DOHH2 (cell line): ENCODE results near the gene GPR15LG.

Source experiments
- H3F3A ChIP-seq: fragments of 200-600 bp; sonication (generic), shearing (Covaris generic); 2 replicates; pipeline ENCODE4 v1.6.0; 2016; ENCODE audit warnings: antibody characterized with exemption, mild to moderate bottlenecking; ENCODE audit not compliant: control insufficient read depth, insufficient read depth
- H3K27ac ChIP-seq: fragments of 200-600 bp; sonication (generic); 2 replicates; pipeline ENCODE4 v1.5.1; 2014; ENCODE audit warnings: low read depth, mild to moderate bottlenecking, low read length, moderate library complexity
- H3K27me3 ChIP-seq: fragments of 200-600 bp; sonication (generic); 2 replicates; pipeline ENCODE4 v1.6.1; 2014; ENCODE audit warnings: mild to moderate bottlenecking, low read length, mixed read lengths; ENCODE audit not compliant: control insufficient read depth
- H3K36me3 ChIP-seq: fragments of 200-600 bp; sonication (generic); 2 replicates; pipeline ENCODE4 v1.6.1; 2014; ENCODE audit warnings: mild to moderate bottlenecking, low read length, moderate library complexity, mixed read lengths; ENCODE audit not compliant: control insufficient read depth
- H3K4me1 ChIP-seq: fragments of 200-600 bp; sonication (generic); 2 replicates; pipeline ENCODE4 v1.6.1; 2014; ENCODE audit warnings: mild to moderate bottlenecking, low read length, mixed read lengths; ENCODE audit not compliant: control insufficient read depth
- H3K4me2 ChIP-seq: fragments of 200-600 bp; sonication (generic); 2 replicates; pipeline ENCODE4 v1.6.0; 2014; ENCODE audit warnings: mild to moderate bottlenecking, low read length, moderate library complexity
- H3K4me3 ChIP-seq: fragments of 200-600 bp; sonication (generic); 2 replicates; pipeline ENCODE4 v1.5.1; 2014; ENCODE audit warnings: mild to moderate bottlenecking, low read length, mixed read lengths
- H3K79me2 ChIP-seq: fragments of 200-600 bp; sonication (generic); 2 replicates; pipeline ENCODE4 v1.6.1; 2014; ENCODE audit warnings: mild to moderate bottlenecking, low read length, mixed read lengths; ENCODE audit not compliant: control insufficient read depth
- H3K9me2 ChIP-seq: fragments of 200-600 bp; sonication (generic); replicated peaks from 2 replicates; pipeline ENCODE4 v1.6.1; 2014; ENCODE audit warnings: mild to moderate bottlenecking, low read length, mixed read lengths; ENCODE audit not compliant: control insufficient read depth
- H3K9me3 ChIP-seq: fragments of 200-600 bp; sonication (generic); 2 replicates; pipeline ENCODE4 v1.6.1; 2014; ENCODE audit warnings: antibody characterized with exemption, low read length, mixed read lengths; ENCODE audit not compliant: control insufficient read depth, insufficient read depth
- H4K20me1 ChIP-seq: fragments of 200-600 bp; sonication (generic); 2 replicates; pipeline ENCODE4 v1.6.0; 2014; ENCODE audit warnings: low read depth, mild to moderate bottlenecking, antibody characterized with exemption, low read length, moderate library complexity; ENCODE audit not compliant: control insufficient read depth, insufficient read depth
- CTCF ChIP-seq: fragments of 200-600 bp; sonication (generic); IDR thresholded peaks from one replicate; pipeline ENCODE4 v1.5.1; 2014; ENCODE audit warnings: antibody characterized with exemption, mild to moderate bottlenecking, low read depth, low read length; ENCODE audit not compliant: poor library complexity, severe bottlenecking
- EZH2phosphoT487 ChIP-seq: fragments of 200-600 bp; sonication (generic); IDR thresholded peaks from 2 replicates; pipeline ENCODE4 v1.6.1; 2017; ENCODE audit warnings: borderline replicate concordance, mild to moderate bottlenecking, antibody characterized with exemption, low read length, moderate library complexity, mixed read lengths

The GPR15LG gene

GRCh38 chr10:84204610-84205009 lies 31.0 kb downstream of the GPR15LG start:
- no peak overlapping the region for H3K27ac ChIP-seq
- H4K20me1 ChIP-seq = no peaks in the 10 kb centered on the region
- peaks cover 6% of the 10 kb centered on the region; the same call in 1 of the 2 replicates for H3K27me3 ChIP-seq
- no peaks in the 10 kb centered on the region for H3K36me3 ChIP-seq
- 0 out of 2 replicates have a peak, but pooled peaks cover 2% of the 10 kb centered on the region for H3K4me1 ChIP-seq
- H3K4me2 ChIP-seq = no peak overlapping the region
- no peaks in the 10 kb centered on the region for H3F3A ChIP-seq
- no peak overlapping the region for H3K4me3 ChIP-seq
- TF ChIP-seq CTCF (no peak), EZH2phosphoT487 (no peak)
- no peaks in the 10 kb centered on the region for H3K79me2 ChIP-seq
- no peaks in the 10 kb centered on the region for H3K9me2 ChIP-seq
- H3K9me3 ChIP-seq = no peaks in the 10 kb centered on the region

GRCh38 chr10:84205049-84205852 lies 31.6 kb downstream of the GPR15LG start:
- no peak overlapping the region for H3K4me3 ChIP-seq
- TF ChIP-seq CTCF = peak; percentile 91
- TF ChIP-seq EZH2phosphoT487 = no peak
- no peaks in the 10 kb centered on the region for H3K9me3 ChIP-seq
- H3K4me1 ChIP-seq = 0 out of 2 replicates have a peak, but pooled peaks cover 2% of the 10 kb centered on the region
- peaks cover 6% of the 10 kb centered on the region; the same call in 1 of the 2 replicates for H3K27me3 ChIP-seq
- no peaks in the 10 kb centered on the region for H3K9me2 ChIP-seq
- H4K20me1 ChIP-seq = no peaks in the 10 kb centered on the region
- no peaks in the 10 kb centered on the region for H3F3A ChIP-seq
- H3K79me2 ChIP-seq = no peaks in the 10 kb centered on the region
- H3K36me3 ChIP-seq = no peaks in the 10 kb centered on the region
- H3K4me2 ChIP-seq = no peak overlapping the region
- H3K27ac ChIP-seq = no peak overlapping the region

GRCh38 chr10:84205853-84206525 lies 32.4 kb downstream of the GPR15LG start:
- no peak for TF ChIP-seq EZH2phosphoT487
- no peak overlapping the region for H3K27ac ChIP-seq
- H3K27me3 ChIP-seq = peaks cover 11% of the 10 kb centered on the region; the same call in 1 of the 2 replicates
- 0 out of 2 replicates have a peak, but pooled peaks cover 2% of the 10 kb centered on the region for H3K4me1 ChIP-seq
- H3K4me2 ChIP-seq = no peak overlapping the region
- no peak overlapping the region for H3K4me3 ChIP-seq
- no peaks in the 10 kb centered on the region for H3K36me3 ChIP-seq
- H3K9me2 ChIP-seq = no peaks in the 10 kb centered on the region
- no peaks in the 10 kb centered on the region for H4K20me1 ChIP-seq
- no peaks in the 10 kb centered on the region for H3F3A ChIP-seq
- no peaks in the 10 kb centered on the region for H3K9me3 ChIP-seq
- no peaks in the 10 kb centered on the region for H3K79me2 ChIP-seq

GRCh38 chr10:84208023-84208422 lies 34.4 kb downstream of the GPR15LG start:
- TF ChIP-seq EZH2phosphoT487 = no peak
- TF ChIP-seq CTCF = no peak
- Histone ChIP-seq H3K36me3 (no peaks in the 10 kb centered on the region), H4K20me1 (no peaks in the 10 kb centered on the region), H3K4me3 (no peak overlapping the region), H3F3A (no peaks in the 10 kb centered on the region), H3K9me3 (no peaks in the 10 kb centered on the region), H3K27ac (no peak overlapping the region), H3K9me2 (no peaks in the 10 kb centered on the region), H3K79me2 (no peaks in the 10 kb centered on the region), H3K4me2 (no peak overlapping the region), H3K27me3 (peaks cover 11% of the 10 kb centered on the region; the same call in 1 of the 2 replicates), H3K4me1 (0 out of 2 replicates have a peak, but pooled peaks cover 2% of the 10 kb centered on the region)
